ENCODE data around the gene MTNR1A. TPM values are rescaled to one million over a fixed set of nuclear protein-coding genes. Genes with fewer than 3 reads are reported as not detected.

The MTNR1A gene
- total and polyA plus RNA-seq, 2 donors (not counting 3 experiments of a cell fraction or from before 2014, with no cell fraction given), result not detected

DNA sequence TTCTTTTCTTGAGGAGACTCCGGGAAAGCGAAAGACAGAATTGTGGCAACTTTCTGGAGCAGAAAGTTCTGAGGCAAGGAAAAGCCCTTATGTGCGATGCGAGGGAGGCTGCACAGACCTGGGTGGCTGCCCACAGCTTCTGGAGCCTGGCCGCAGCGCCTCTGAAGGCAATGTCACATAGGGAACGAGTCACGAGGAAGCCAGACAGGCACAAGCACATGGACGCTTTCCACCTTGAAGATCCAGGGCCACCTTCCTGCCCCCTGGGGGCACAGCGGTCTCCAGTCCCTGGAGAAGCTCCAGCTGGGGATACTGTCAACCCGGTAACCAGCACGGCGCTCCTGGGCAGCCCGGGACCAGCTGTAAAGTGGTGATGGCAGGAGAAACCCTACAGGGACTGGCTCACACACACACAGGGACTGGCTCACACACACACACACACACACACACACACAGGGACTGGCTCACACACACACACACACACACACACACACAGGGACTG, 69.8 kb downstream of the MTNR1A start:
- H3K27me3 ChIP-seq (ENCODE audit: control insufficient read depth in 2 of 2, insufficient read depth in 2 of 2, low read length in 2 of 2), result no peaks in the 10 kb centered on the region
- FAIRE-seq (no peak), DNase-seq (ENCODE audit: low read depth, low spot score) (no peak)
- no peaks in the 10 kb centered on the region for H4K20me1 ChIP-seq (replicated peaks; ENCODE audit: control insufficient read depth, extremely low read depth, insufficient read depth, low read length)
- TF ChIP-seq, protein P1, sequence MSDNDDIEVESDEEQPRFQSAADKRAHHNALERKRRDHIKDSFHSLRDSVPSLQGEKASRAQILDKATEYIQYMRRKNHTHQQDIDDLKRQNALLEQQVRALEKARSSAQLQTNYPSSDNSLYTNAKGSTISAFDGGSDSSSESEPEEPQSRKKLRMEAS (IDR thresholded peaks at IDR 0.05; ENCODE audit: insufficient read depth, insufficient read length), result no peak
- TF ChIP-seq CTCF (IDR thresholded peaks at IDR 0.05; ENCODE audit: extremely low read depth in 1 of 2, insufficient read depth in 1 of 2, low read depth in 1 of 2, low read length in 2 of 2) (no peak), POLR2A (IDR thresholded peaks at IDR 0.05; ENCODE audit: low read depth, low read length) (no peak), EZH2 (IDR thresholded peaks at IDR 0.05; ENCODE audit: borderline replicate concordance, low read depth, low read length, severe bottlenecking) (no peak), GATA2 (IDR thresholded peaks at IDR 0.05; ENCODE audit: insufficient read depth, insufficient read length, low read depth, low read length) (no peak), POLR2AphosphoS5 (IDR thresholded peaks at IDR 0.05; ENCODE audit: insufficient read depth, low read depth, low read length) (no peak), JUN (IDR thresholded peaks at IDR 0.05; ENCODE audit: borderline replicate concordance, insufficient read depth, insufficient read length, low read depth) (no peak), MYC (IDR thresholded peaks at IDR 0.05; ENCODE audit: low read depth, low read length) (no peak), FOS (IDR thresholded peaks at IDR 0.05; ENCODE audit: borderline replicate concordance, insufficient read depth, low read length) (no peak)
- H3K79me2 ChIP-seq (ENCODE audit: control insufficient read depth, insufficient read depth, low read length), result no peaks in the 10 kb centered on the region
- dilution Hi-C loops (cut with MboI; ENCODE audit: extremely low pct_ligation_motif_present, low sequenced_read_pairs), result no loop called here
- no peak overlapping the region for H3K27ac ChIP-seq (ENCODE audit: insufficient read depth, low read depth, low read length)
- BruUV-seq (replicated peaks), result no TSS peak
- no peak overlapping the region for H3K9ac ChIP-seq (replicated peaks; ENCODE audit: extremely low read depth, insufficient read depth, low read length)
- ChIA-PET CTCF (no interaction called here), POLR2A (no interaction called here)
- no peaks in the 10 kb centered on the region for H3K4me1 ChIP-seq (ENCODE audit: control insufficient read depth, extremely low read depth, insufficient read depth, low read length)
- no peak overlapping the region for H2AFZ ChIP-seq (ENCODE audit: low read depth, low read length)
- intact Hi-C loops (cut with micrococcal nuclease), result no loop called here
- no peak overlapping the region for H3K4me3 ChIP-seq (replicated peaks in 1 of 3; ENCODE audit: insufficient read depth in 1 of 3, low read depth in 1 of 3, low read length in 3 of 3)
- no peaks in the 10 kb centered on the region for H3K36me3 ChIP-seq (ENCODE audit: control insufficient read depth in 2 of 2, extremely low read depth in 1 of 2, insufficient read depth in 2 of 2, low read length in 2 of 2)
- H3K9me3 ChIP-seq (replicated peaks; ENCODE audit: control insufficient read depth, insufficient read depth, low read length), result peaks cover 3% of the 10 kb centered on the region
- no peaks in the 10 kb centered on the region for H3K9me1 ChIP-seq (replicated peaks; ENCODE audit: control insufficient read depth, extremely low read depth, insufficient read depth, low read length)
- H3K4me2 ChIP-seq (ENCODE audit: insufficient read depth, low read length), result no peak overlapping the region

Measured in endothelial cell of umbilical vein (primary cell).